ENCODE measurements around the gene SPAM1.
"Not testable (repeated sequence)": the region's sequence is repeated elsewhere in the genome, so short reads cannot be mapped to it uniquely, and the experiment has no call there.

SPAM1 gene

GRCh38 chr7:123924941-123925340 lies at the start of gene SPAM1:
SPAM1 (plus strand) TSS chr7:123925241; CDS start chr7:123953571, 28,330 bp downstream.
- no peak for FAIRE-seq

- FAIRE-seq = no peak
Measured at GRCh38 chr7:123876557-123877256, 48.3 kb upstream of the SPAM1 start.

GRCh38 chr7:123879628-123880027 lies 45.4 kb upstream of the SPAM1 start:
- FAIRE-seq = no peak

GRCh38 chr7:123881300-123881699 lies 43.7 kb upstream of the SPAM1 start:
- FAIRE-seq = no peak

GRCh38 chr7:123883154-123883553 lies 41.9 kb upstream of the SPAM1 start:
- FAIRE-seq = no peak

- no peak for FAIRE-seq
Measured at GRCh38 chr7:123888192-123888591, 36.8 kb upstream of the SPAM1 start.

GRCh38 chr7:123894753-123895152 lies 30.3 kb upstream of the SPAM1 start:
- not testable (repeated sequence) for FAIRE-seq

- no peak for FAIRE-seq
Measured at GRCh38 chr7:123901101-123901500, 23.9 kb upstream of the SPAM1 start.

GRCh38 chr7:123905714-123906113 lies 19.3 kb upstream of the SPAM1 start:
- no peak for FAIRE-seq

- no peak for FAIRE-seq
Measured at GRCh38 chr7:123916240-123916724, 8.8 kb upstream of the SPAM1 start.

GRCh38 chr7:123917878-123918277 lies 7.2 kb upstream of the SPAM1 start:
- FAIRE-seq = no peak

- no peak for FAIRE-seq
Measured at GRCh38 chr7:123918309-123918708, 6.7 kb upstream of the SPAM1 start.

GRCh38 chr7:123923599-123923998 lies 1.4 kb upstream of the SPAM1 start:
- FAIRE-seq = no peak

GRCh38 chr7:123929107-123929506 lies 4.1 kb downstream of the SPAM1 start:
- FAIRE-seq = no peak

GRCh38 chr7:123929655-123930054 lies 4.6 kb downstream of the SPAM1 start:
- FAIRE-seq = no peak

- FAIRE-seq = no peak
Measured at GRCh38 chr7:123935436-123936381, 10.7 kb downstream of the SPAM1 start.

GRCh38 chr7:123936388-123936787 lies 11.3 kb downstream of the SPAM1 start:
- no peak for FAIRE-seq

GRCh38 chr7:123939784-123940183 lies 14.7 kb downstream of the SPAM1 start:
- FAIRE-seq = no peak

- no peak for FAIRE-seq
Measured at GRCh38 chr7:123941391-123942180, 16.5 kb downstream of the SPAM1 start.

GRCh38 chr7:123944395-123944794 lies 19.4 kb downstream of the SPAM1 start:
- FAIRE-seq = no peak

- FAIRE-seq = no peak
Measured at GRCh38 chr7:123945938-123946337, 20.9 kb downstream of the SPAM1 start.

- FAIRE-seq = no peak
Measured at GRCh38 chr7:123948136-123948535, 23.1 kb downstream of the SPAM1 start.

GRCh38 chr7:123958186-123958703 lies 33.2 kb downstream of the SPAM1 start:
- FAIRE-seq = no peak

Measured in TTC549 (cell line).